ENCODE results near the gene C9.
"Not testable (repeated sequence)": the region's sequence is repeated elsewhere in the genome, so short reads cannot be mapped to it uniquely, and the experiment has no call there.

GRCh38 chr5:39403761-39404160 is 39.5 kb upstream of the C9 start:
- not testable (repeated sequence) for TF ChIP-seq CTCF (IDR thresholded peaks at IDR 0.05); POLR2A (IDR thresholded peaks at IDR 0.05); POLR2AphosphoS5 (IDR thresholded peaks at IDR 0.05; ENCODE audit: insufficient read depth in 1 of 2, low read depth in 1 of 2)

All from vagina (tissue), 2 donors.